MM.1S (cell line): ENCODE measurements around the gene DNAI1.

Experiments
- DNase-seq: peaks from one replicate; pipeline ENCODE4 v3.0.0-alpha.2; 2015
- H2AFZ ChIP-seq: fragments of 300-600 bp; sonication (generic); 2 replicates; pipeline ENCODE4 v1.6.0; 2016; ENCODE audit warnings: antibody characterized with exemption, low read length
- H3F3A ChIP-seq: fragments of 300-600 bp; sonication (generic); 2 replicates; pipeline ENCODE4 v1.6.1; 2016; ENCODE audit warnings: mild to moderate bottlenecking, antibody characterized with exemption, low read length, moderate library complexity, mixed read lengths; ENCODE audit not compliant: insufficient read depth
- H3K27ac ChIP-seq: fragments of 300-600 bp; sonication (generic); 2 replicates; pipeline ENCODE4 v1.5.1; 2016; ENCODE audit warnings: mild to moderate bottlenecking, low read length
- H3K27me3 ChIP-seq: fragments of 300-600 bp; sonication (generic); replicated peaks from 2 replicates; pipeline ENCODE4 v1.6.0; 2016; ENCODE audit warnings: low read length; ENCODE audit not compliant: insufficient read depth
- H3K36me3 ChIP-seq: fragments of 300-600 bp; sonication (generic); replicated peaks from 2 replicates; pipeline ENCODE4 v1.6.1; 2016; ENCODE audit warnings: mild to moderate bottlenecking, low read length, mixed read lengths; ENCODE audit not compliant: insufficient read depth
- H3K4me1 ChIP-seq: fragments of 300-600 bp; sonication (generic); 2 replicates; pipeline ENCODE4 v1.6.1; 2016; ENCODE audit warnings: low read length, mixed read lengths
- H3K4me2 ChIP-seq: fragments of 300-600 bp; sonication (generic); 2 replicates; pipeline ENCODE4 v1.6.0; 2016; ENCODE audit warnings: low read depth, low read length
- H3K4me3 ChIP-seq: fragments of 300-600 bp; sonication (generic); 2 replicates; pipeline ENCODE4 v1.5.1; 2016; ENCODE audit warnings: low read length, mixed read lengths
- H3K79me2 ChIP-seq: fragments of 300-600 bp; sonication (generic); 2 replicates; pipeline ENCODE4 v1.6.1; 2016; ENCODE audit warnings: mixed run types, low read length, mixed read lengths
- H3K9ac ChIP-seq: fragments of 300-600 bp; sonication (generic); 2 replicates; pipeline ENCODE4 v1.6.1; 2016; ENCODE audit warnings: low read length, mixed read lengths
- H3K9me2 ChIP-seq: fragments of 300-600 bp; sonication (generic); replicated peaks from 2 replicates; pipeline ENCODE4 v1.6.1; 2016; ENCODE audit warnings: mild to moderate bottlenecking, low read length, mixed read lengths; ENCODE audit not compliant: insufficient read depth
- H3K9me3 ChIP-seq: fragments of 300-600 bp; sonication (generic); replicated peaks from 2 replicates; pipeline ENCODE4 v1.6.1; 2016; ENCODE audit warnings: mild to moderate bottlenecking, low read length, mixed read lengths; ENCODE audit not compliant: insufficient read depth
- H4K20me1 ChIP-seq: fragments of 300-600 bp; sonication (generic); 2 replicates; pipeline ENCODE4 v1.6.1; 2016; ENCODE audit warnings: mild to moderate bottlenecking, low read length, moderate library complexity, mixed read lengths; ENCODE audit not compliant: insufficient read depth
- EZH2 ChIP-seq: fragments of 300-600 bp; sonication (generic); optimal IDR thresholded peaks from 2 replicates; pipeline ENCODE3; 2017; ENCODE audit warnings: low read depth, mild to moderate bottlenecking, antibody characterized with exemption, low read length, mixed read lengths
- EZH2phosphoT487 ChIP-seq: fragments of 300-600 bp; sonication (generic); IDR thresholded peaks from 2 replicates; pipeline ENCODE4 v1.6.1; 2018; ENCODE audit warnings: antibody characterized with exemption, low read length
- TF ChIP-seq, protein P1 (sequence below): fragments of 300-600 bp; sonication (generic); IDR thresholded peaks from 2 replicates; pipeline ENCODE4 v1.5.1; 2016; ENCODE audit warnings: antibody characterized with exemption, low read length, mixed read lengths

Gene DNAI1

DNA sequence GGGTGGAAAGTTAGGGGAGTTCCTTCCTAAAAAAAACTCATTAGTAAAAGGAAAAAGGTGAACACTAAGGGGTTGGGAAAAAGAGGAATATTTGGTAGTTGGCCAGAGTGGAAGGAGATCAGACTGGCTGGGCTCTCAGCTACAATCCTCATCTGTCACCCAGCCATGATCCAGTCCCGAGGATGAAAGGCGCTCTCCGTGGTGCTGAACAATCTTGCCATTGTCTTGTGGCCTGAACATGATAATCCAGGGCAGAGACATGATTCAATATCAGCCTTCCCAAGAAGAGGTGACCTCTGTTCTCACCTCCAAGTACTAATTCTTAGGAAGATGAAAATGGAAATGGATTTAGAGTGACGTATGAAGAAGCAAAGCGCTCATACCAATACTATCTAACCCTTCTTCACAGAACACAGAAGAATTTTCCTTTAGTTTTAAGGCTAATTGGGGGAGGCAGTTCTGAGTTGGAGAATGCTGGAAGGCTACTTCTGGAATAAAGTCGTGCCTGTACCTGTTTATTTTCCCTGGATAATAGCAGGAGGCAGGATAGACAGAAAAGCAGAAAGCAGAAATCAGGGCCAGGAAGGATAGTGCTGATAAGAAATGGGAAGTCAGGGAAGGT is 45.3 kb upstream of the DNAI1 start:
- H2AFZ ChIP-seq, result no peak overlapping the region
- H3K4me1 ChIP-seq, result no peaks in the 10 kb centered on the region
- H3K9me3 ChIP-seq, result no peaks in the 10 kb centered on the region
- H3K9ac ChIP-seq, result no peak overlapping the region
- H3K27me3 ChIP-seq, result no peaks in the 10 kb centered on the region
- DNase-seq, result peak; percentile 58
- no peaks in the 10 kb centered on the region for H3F3A ChIP-seq
- no peak for TF ChIP-seq EZH2
- TF ChIP-seq, protein P1, sequence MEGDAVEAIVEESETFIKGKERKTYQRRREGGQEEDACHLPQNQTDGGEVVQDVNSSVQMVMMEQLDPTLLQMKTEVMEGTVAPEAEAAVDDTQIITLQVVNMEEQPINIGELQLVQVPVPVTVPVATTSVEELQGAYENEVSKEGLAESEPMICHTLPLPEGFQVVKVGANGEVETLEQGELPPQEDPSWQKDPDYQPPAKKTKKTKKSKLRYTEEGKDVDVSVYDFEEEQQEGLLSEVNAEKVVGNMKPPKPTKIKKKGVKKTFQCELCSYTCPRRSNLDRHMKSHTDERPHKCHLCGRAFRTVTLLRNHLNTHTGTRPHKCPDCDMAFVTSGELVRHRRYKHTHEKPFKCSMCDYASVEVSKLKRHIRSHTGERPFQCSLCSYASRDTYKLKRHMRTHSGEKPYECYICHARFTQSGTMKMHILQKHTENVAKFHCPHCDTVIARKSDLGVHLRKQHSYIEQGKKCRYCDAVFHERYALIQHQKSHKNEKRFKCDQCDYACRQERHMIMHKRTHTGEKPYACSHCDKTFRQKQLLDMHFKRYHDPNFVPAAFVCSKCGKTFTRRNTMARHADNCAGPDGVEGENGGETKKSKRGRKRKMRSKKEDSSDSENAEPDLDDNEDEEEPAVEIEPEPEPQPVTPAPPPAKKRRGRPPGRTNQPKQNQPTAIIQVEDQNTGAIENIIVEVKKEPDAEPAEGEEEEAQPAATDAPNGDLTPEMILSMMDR, result no peak
- TF ChIP-seq EZH2phosphoT487, result no peak
- H3K4me3 ChIP-seq, result no peak overlapping the region
- no peaks in the 10 kb centered on the region for H3K79me2 ChIP-seq
- no peaks in the 10 kb centered on the region for H3K9me2 ChIP-seq
- H3K27ac ChIP-seq, result no peak overlapping the region
- H3K36me3 ChIP-seq, result no peaks in the 10 kb centered on the region
- H3K4me2 ChIP-seq, result no peak overlapping the region
- no peaks in the 10 kb centered on the region for H4K20me1 ChIP-seq

DNA sequence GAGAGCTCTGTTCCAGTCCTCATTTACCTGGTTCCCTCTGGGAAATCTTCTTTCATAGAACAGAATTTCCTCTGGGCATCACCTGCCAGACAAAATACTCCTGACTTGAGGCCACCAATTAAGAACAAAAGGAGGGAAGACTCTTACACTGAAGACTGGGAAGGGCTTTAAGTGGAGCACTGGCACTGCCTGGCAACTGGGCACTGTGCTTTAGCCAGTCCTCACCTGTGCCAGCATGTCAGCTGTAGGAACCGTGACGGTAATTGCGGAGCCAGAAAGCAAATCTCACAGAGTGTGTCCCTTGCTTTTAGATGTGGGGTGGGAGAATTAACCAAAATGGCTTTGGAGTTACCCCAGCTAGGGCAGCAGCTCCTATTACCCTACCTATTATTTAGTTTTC is 40.9 kb upstream of the DNAI1 start:
- TF ChIP-seq EZH2, result no peak
- TF ChIP-seq, protein P1, result no peak
- H3K36me3 ChIP-seq, result no peaks in the 10 kb centered on the region

DNA sequence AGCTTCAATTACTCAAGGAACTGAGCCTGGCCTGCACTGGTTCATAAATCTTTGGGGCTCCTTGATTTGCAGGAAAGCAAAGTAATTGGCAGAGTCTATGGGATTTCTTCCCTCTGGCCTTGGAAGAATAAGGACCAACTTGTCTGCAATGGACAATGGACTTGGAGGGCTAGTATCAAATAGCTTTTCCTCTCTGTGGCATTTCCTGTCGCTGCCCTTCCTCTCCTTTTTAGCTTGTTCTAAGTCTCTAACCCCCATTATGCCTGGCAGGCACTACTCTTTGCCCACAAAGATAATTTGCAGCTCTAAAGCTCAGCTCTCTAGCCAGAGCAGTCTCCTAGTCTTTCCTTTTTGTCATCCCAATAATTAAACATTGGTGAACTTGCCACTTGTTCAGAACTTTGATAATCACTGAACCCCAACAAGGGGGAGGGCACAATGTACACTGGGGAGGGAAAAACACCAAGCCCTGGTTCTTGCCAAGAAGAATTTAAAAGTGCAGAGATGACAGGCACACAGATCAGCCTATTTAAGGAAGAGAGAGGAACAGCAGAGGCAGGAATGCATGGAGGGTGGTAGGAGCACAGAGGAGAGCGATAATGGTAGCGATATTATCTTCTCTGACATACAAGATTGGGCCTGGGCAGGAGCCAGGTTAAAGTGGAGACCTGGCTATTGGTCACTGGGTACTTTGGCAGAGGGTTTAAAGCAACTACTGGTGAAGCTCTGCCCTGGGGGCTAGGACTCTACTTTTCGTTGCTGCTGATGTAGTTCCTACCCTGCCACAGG is 38.7 kb upstream of the DNAI1 start:
- Histone ChIP-seq H3K9ac (no peak overlapping the region), H4K20me1 (0 out of 2 replicates have a peak, but pooled peaks cover 2% of the 10 kb centered on the region), H3K27me3 (no peaks in the 10 kb centered on the region), H3K4me2 (no peak overlapping the region), H3K79me2 (no peaks in the 10 kb centered on the region), H2AFZ (no peak overlapping the region), H3K4me1 (no peaks in the 10 kb centered on the region), H3F3A (no peaks in the 10 kb centered on the region), H3K9me3 (no peaks in the 10 kb centered on the region), H3K36me3 (no peaks in the 10 kb centered on the region), H3K9me2 (no peaks in the 10 kb centered on the region), H3K27ac (no peak overlapping the region), H3K4me3 (no peak overlapping the region)
- no peak for DNase-seq
- TF ChIP-seq EZH2phosphoT487, result no peak
- no peak for TF ChIP-seq EZH2
- TF ChIP-seq, protein P1, result no peak

More for the DNA sequence above, 40.9 kb upstream of the DNAI1 start:
- no peak overlapping the region for H2AFZ ChIP-seq
- H3K4me1 ChIP-seq, result no peaks in the 10 kb centered on the region
- no peaks in the 10 kb centered on the region for H3F3A ChIP-seq
- 0 out of 2 replicates have a peak, but pooled peaks cover 2% of the 10 kb centered on the region for H4K20me1 ChIP-seq
- no peak overlapping the region for H3K4me3 ChIP-seq
- H3K9me2 ChIP-seq, result no peaks in the 10 kb centered on the region
- H3K79me2 ChIP-seq, result no peaks in the 10 kb centered on the region
- no peaks in the 10 kb centered on the region for H3K9me3 ChIP-seq
- H3K27ac ChIP-seq, result no peak overlapping the region
- DNase-seq, result no peak
- H3K27me3 ChIP-seq, result no peaks in the 10 kb centered on the region
- H3K9ac ChIP-seq, result no peak overlapping the region
- H3K4me2 ChIP-seq, result no peak overlapping the region
